TTC549 (cell line): ENCODE data around the gene PNPT1.
"Not testable (repeated sequence)": the region's sequence is repeated elsewhere in the genome, so short reads cannot be mapped to it uniquely, and the experiment has no call there.

Source experiments
- FAIRE-seq: peaks from 2 replicates; lab custom pipeline; 2012; peaks lifted over from hg19 to GRCh38; lab: Jason Lieb, UNC

PNPT1 gene

GRCh38 chr2:55693181-55694125 lies at the start of gene PNPT1:
Gene PNPT1, minus strand, starts transcription at chr2:55693844. Its CDS starts 21 bp downstream, at chr2:55693823.
- peak; percentile 97 for FAIRE-seq

GRCh38 chr2:55742996-55743395 lies 49.4 kb upstream of the PNPT1 start:
- no peak for FAIRE-seq

- not testable (repeated sequence) for FAIRE-seq
Measured at GRCh38 chr2:55736019-55736536, 42.4 kb upstream of the PNPT1 start.

GRCh38 chr2:55734726-55735125 lies 41.1 kb upstream of the PNPT1 start:
- no peak for FAIRE-seq

GRCh38 chr2:55733335-55733734 lies 39.7 kb upstream of the PNPT1 start:
- FAIRE-seq, result no peak

- no peak for FAIRE-seq
Measured at GRCh38 chr2:55732854-55733253, 39.2 kb upstream of the PNPT1 start.

GRCh38 chr2:55729136-55729685 lies 35.6 kb upstream of the PNPT1 start:
- no peak for FAIRE-seq

GRCh38 chr2:55721596-55722215 lies 28.1 kb upstream of the PNPT1 start:
- no peak for FAIRE-seq

GRCh38 chr2:55720417-55720816 lies 26.8 kb upstream of the PNPT1 start:
- FAIRE-seq, result no peak

- no peak for FAIRE-seq
Measured at GRCh38 chr2:55719852-55720251, 26.2 kb upstream of the PNPT1 start.

- FAIRE-seq, result peak; percentile 97
Measured at GRCh38 chr2:55718165-55719008, 24.7 kb upstream of the PNPT1 start.

GRCh38 chr2:55715626-55716025 lies 22.0 kb upstream of the PNPT1 start:
- no peak for FAIRE-seq

GRCh38 chr2:55715178-55715577 lies 21.5 kb upstream of the PNPT1 start:
- FAIRE-seq, result not testable (repeated sequence)

GRCh38 chr2:55712477-55713060 lies 18.9 kb upstream of the PNPT1 start:
- no peak for FAIRE-seq

- FAIRE-seq, result no peak
Measured at GRCh38 chr2:55710025-55710424, 16.4 kb upstream of the PNPT1 start.

GRCh38 chr2:55707751-55708150 lies 14.1 kb upstream of the PNPT1 start:
- no peak for FAIRE-seq

- FAIRE-seq, result not testable (repeated sequence)
Measured at GRCh38 chr2:55706258-55706657, 12.6 kb upstream of the PNPT1 start.

- no peak for FAIRE-seq
Measured at GRCh38 chr2:55705027-55705653, 11.5 kb upstream of the PNPT1 start.

- no peak for FAIRE-seq
Measured at GRCh38 chr2:55703350-55703749, 9.7 kb upstream of the PNPT1 start.

- FAIRE-seq, result not testable (repeated sequence)
Measured at GRCh38 chr2:55692740-55693139, 904 bp downstream of the PNPT1 start.

- FAIRE-seq, result no peak
Measured at GRCh38 chr2:55672630-55673029, 21.0 kb downstream of the PNPT1 start.
